Right hindlimb (tissue), 1 donor: ENCODE results near the gene SLC5A4.

Experiments used
- DNase-seq: peaks from one replicate; pipeline ENCODE4 v3.0.0-alpha.2; 2018

SLC5A4 gene

DNA sequence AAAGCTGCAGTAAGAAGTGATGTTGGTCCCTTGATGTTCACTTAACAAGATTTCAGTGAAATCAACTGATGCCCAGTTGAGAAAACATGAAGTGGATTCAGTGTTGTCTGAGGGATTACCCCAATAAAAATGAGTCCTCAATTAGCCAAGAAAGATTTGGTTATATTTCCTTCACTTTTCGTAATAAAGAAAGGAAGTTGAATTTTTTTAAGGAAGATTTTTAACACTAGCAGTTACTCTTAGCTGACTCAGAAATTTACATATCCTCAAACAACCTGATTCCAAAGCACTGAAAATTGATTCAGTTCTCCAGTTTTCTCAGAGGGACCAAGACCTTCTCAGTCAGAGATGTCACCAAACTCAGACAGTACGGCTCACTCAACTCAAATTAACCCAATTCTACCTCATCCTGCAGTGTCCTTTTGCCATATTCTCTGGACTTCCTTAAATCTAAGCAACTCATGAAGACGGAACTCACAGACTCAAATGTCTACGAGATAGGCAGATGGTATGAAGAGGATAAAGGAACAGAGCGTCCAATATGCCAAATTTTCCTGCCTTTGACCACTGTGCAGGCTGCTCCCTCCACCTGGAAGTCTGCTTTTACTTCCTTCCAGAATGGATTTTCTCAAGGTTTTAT, 22.8 kb downstream of the SLC5A4 start:
- no peak for DNase-seq

DNA sequence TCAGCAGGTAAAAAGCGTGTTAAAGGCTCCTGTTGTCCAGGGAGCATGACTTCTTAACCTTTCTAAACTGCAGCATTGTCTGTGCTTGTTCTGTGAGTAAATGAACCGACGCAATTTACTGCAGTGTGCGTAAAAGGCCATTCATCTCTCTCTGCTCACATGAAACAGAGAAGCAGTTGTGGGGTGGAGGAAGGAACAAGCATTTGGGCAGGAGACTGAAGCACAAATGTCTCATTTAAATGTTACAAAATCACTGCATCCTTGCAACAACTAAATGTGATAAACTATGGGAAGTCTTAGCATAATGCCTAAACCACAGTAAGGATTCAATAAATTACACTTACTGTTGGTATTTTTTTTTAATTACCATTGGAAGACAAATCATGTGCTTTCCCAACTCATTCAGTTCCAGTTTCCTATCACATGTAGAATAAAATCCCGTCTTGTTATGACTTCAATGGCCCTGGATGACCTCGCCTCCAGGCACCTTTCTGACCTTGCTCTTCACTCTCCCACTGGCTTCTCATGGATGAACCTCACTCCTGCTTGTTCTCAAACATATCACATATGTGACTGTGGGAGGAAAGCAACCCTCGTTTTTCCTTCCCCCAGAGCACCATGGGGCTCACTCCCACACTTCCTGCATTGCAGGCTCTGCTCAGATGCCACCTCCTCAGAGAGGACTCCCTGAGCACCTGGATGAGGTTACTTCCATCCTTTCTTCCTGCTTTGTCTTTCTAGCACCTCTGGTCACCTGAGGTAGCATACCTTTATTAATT, 28.6 kb downstream of the SLC5A4 start:
- DNase-seq = no peak

DNA sequence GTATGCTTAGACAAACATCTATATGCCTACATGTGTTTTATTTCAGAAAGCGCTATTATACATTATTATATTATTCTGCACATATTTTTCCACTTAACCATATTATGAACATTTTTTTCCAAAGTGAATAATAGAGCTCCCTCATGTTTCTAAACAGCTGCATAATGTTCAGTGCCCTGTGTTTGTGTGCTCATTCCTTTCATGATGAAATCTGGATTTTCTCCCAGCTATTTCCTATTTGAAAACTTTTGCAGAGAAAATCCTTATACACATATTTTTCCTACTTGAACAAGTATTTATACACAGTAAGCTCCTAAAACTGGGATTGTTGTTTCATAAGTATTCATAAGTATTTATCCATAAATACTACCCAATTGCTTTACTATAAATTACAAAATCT, 32.2 kb downstream of the SLC5A4 start:
- no peak for DNase-seq

DNA sequence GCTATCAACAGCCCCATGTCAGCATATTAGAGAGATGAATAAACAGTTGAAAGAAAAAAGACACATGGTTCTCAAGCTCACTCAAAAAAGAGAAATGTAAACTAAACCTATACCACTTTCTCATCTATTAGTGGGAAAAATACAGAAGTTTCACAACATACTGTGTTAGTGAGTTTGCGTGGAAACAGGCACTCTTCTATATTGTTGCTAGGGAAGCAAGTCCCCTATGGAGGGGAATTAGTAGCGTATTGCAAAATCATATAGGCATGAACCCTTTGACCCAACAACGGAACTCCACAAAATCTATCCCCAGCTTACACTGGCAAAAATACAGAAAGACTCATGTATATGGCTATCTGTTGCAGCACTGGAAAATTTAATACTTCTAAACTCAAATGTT, 36.1 kb downstream of the SLC5A4 start:
- DNase-seq = no peak

DNA sequence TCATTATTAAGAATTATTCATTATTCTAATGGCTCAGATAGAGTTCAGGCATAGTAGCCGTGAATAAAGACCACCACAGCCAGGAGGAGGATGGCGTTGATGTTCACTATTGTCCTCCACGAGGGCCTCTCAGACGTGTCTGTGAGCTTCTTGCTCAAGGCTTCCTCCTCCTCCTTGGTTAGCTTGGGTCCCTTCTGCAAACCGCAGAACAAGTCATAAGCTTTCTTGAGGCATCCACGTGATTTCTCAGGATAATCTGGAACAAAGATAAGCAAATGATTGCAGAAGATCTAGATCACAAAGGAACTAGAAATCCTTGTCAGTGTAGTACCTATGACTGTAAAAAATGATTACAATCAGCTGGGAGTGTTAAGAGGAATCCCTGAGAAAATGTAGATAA, 36.7 kb downstream of the SLC5A4 start:
- DNase-seq = no peak

DNA sequence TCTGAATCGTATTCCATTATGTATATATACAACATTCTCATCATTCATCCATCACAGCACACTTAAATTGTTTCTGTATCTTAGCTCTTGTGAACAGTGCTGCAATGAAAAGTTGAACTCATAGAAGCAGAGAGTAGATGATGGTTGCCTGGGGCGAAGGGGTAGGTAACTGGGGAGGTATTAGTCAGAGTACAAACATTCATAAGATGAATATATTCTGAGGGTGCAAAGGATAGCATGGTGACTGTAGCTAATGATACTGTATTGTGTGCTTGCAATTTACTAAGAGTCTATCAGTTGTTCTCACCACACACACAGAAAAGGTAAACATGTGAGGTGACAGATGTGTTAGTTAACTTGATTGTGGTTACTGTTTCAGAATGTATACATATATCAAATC, 37.7 kb downstream of the SLC5A4 start:
- DNase-seq = no peak

DNA sequence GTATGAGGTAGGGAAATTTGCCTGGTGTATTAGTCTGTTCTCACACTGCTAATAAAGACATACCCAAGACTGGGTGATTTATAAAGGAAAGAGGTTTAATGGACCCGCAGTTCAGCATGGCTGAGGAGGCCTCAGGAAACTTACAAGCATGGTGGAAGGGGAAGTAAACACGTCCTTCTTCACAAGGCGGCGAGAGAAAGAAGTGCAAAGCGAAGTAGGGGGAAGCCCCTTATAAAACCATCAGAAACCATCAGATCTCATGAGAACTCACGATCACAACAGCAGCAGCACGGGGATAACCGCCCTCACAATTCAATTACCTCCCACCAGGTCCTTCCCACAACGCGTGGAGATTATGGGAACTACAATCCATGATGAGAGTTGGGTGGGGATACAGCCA, 38.2 kb downstream of the SLC5A4 start:
- no peak for DNase-seq

DNA sequence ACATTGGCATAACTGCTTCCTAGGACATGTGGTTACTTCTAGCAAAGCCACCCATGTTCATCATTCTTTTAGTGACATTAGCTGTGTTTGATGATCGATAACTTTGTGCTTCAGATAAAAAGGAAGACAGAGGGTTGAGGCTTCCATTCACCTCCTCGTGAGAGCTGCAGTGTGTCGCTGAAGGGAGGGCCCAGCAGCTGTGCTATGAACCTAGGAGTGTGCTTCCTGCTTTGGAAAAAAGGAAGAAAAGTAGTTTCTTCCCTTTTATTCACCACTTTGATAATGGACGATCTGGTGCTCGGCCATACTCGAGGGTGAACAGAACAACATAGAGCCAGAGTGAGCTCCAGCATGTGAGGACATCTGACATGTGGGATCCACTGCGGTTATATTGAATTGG, 44.1 kb downstream of the SLC5A4 start:
- no peak for DNase-seq

DNA sequence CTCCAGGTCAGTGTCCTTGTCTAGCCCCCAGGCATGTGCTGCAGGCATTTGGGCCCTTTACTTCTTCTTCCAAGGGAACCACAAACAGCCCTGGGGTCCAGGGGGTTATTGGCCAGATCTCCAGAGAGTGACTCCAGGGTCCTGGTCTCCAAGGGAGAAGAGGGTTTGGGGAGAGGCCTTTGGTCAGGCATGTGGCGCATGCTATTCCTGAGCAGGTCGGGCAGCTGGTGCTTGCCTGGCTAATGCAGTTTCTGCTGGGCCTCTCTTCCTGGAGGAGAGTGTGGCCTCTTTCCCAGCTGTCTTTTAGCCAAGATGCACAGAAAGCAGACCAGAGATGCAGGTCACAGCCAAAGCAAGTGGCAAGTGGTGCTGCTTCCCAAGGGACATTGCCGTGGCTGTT, 46.5 kb downstream of the SLC5A4 start:
- DNase-seq = no peak

DNA sequence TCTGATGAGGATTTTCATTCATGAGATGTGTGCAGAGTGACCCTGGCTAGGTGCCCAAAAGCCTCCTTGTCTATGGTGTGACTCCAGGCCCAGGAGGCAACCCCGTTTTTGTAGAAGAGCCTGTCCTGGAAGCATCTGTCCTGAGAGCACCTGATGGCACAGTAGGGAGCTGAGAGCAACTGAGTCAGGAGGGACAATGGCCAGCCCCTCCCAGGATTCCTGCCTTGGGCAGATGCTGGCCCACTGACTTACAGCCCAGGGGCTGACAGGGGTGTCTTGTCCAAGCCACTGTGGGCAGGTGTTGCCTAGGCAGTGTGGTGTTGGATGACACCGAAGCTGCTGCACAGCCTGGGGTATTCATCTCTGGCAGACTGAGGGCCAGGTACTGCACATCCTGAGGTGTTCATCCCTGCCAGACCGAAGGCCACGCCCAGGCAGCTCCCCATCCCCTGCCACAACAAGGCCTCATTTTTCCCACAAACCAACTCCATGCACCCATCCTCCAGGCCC, 47.1 kb downstream of the SLC5A4 start:
- DNase-seq = no peak

DNA sequence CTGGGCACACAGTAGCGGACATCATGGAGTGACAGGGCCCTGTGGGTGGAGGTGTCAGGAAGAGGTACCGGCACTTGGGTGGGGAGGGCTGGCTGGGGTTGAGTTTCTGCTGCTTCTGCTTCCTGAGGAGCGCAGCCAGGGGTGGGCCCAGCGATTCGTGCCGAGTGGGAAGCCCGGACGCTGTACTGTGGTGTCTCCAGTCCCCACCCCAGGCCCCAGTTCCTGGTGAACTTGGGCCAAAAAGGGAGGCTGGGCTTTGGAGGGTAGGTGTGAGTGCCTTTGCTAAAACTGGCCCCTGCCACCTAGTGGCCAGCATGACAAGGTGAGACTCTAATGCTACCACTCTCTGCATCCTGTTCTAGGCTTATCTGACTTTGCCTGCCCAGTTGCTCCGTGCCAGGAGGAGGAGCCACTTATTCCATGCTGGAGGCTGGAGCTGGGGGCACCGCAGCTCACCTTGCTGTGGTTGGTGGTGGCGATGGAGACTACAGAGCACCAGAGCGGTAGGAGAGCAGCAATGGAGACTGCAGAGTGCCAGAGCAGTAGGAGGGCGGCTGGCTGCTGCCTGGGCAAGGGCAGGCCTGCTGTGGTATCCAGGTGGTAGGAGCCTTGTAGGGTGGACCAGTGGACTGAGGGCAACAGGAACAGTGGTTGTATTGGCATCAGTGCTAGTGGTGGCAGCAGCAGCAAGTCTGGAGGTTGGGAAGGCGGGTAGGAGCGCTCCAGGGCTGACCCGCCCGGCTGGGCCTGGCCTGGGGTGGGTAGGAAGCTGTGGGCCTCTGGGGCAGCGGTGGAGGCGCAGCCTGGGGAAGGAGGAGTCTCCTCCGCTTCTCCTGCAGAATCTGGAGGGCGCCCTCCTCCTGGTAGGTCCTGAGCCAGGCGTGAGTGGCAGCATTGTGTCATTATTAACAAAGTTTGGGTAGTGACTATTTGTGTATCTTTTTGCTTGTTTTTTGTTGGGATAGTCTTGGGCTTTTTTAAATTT, 48.1 kb downstream of the SLC5A4 start:
- DNase-seq = no peak

DNA sequence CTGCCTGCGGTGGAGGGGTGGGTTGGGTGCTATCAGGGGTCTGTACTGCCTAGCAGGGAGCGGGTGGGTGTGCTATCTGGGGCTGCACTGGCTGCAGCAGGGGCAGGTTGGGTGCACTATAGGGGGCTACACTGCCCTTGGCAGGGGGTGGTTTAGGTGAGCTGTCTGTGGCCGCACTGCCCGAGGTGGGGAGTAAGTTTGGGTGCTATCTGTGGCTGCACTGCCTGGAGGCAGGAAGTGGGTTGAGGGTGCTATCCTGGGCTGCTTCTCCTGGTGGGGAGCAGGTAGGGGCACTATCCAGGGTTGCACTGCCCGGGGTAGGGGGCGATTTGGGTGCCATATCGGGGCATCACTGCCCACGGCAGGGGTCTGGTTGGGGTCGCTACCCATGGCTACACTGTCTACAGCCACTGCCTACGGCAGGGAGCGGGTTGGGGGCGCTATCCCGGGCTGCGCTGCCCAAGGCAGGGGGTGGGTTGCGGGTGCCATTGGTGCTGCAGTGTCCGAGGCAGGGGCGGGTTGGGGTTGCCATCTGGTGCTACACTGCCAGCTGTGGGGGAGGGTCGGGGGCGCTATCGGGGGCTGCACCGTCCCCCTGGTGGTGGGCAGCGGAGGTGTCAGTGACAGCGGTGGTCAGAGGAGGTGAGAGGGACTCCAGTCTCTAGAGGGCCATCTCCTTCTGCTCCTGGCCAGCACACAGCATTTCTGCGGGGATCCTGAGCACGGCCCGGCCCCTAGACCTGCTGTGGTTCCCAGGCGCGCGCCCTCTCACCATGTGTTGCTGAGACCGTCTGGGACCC, 49.0 kb downstream of the SLC5A4 start:
- DNase-seq = no peak

DNA sequence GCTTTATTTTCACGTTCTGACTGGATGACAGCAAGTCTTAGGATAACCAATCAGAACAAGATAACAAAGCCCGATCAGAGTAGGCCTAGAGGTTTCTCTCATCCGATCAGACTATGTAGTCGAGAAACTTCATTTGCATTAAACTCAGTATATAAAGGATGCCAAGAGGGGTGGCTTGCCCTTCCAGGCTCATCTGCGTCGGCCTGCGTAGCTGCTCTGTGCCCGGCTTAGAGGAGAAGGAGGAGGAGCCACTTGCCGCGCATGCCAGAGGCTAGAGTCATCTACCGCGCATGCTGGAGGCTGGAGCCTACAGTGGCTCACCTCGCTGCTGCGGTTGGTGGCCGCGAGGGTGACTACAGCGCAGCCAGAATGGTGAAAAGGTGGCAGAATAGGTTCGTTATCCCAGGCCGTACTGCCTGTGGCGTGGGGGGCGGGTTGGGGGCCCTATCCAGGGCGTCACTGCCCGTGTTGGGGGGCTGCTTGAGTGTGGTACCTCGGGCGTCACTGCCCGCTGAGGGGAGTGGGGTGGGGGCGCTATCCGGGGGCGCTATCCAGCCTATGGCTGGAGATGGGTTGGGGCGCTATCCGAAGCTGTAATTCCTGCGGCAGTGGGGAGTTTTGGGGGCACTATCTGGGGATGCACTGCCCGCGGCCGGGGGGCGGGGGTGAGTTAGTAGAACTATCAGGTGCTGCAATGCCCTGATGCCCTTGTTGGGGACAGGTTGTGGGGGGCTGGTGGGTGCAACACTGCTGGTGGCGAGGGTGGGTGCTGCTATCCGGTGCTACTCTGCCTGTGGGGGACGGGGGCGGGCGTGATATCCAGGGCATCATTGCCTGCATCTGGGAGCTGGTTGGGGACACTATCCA, 50.1 kb downstream of the SLC5A4 start, which contains the start of gene RFPL2:
TSS of gene RFPL2 (minus strand) at position 218 of the 867 bp plus-strand sequence. CDS start 2,622 bp downstream, outside the sequence.
- no peak for DNase-seq

DNA sequence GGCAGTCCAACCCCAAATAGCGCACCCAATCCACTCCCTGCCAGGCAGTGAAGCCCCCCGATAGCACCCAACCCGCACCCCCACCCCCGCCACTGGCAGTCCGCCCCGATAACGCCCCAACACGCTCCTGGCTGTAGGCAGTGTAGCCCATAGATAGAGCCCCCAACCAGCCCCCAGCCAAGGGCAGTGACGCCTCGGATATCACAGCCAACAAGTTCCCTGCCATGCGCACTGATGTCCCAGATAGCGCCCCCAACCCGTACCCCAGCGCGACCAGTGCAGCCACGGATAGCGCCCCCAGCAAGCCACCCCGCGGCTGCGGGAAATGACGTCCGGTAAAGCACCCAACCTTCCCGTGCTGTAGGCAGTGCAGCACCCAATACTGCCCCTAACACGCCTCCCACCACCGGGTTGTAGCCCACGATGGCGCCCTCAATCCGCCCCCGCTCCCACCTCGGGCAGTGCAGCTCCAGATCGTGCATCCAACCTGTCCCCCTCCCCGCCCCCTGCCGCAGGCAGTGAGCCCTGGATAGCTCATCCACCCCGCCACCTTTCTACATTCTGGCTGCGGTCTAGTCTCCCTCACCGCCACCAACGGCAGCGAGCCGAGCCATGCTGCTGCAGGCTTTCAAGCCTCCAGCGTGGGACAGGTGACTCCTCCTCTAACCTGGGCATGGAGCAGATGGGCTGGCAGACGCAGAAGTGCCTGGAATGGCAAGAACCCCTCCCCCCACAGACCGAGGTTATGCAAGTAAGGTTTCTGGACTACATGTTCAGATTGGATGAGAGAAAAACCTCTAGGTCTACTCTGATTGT, 50.9 kb downstream of the SLC5A4 start:
- DNase-seq = no peak

DNA sequence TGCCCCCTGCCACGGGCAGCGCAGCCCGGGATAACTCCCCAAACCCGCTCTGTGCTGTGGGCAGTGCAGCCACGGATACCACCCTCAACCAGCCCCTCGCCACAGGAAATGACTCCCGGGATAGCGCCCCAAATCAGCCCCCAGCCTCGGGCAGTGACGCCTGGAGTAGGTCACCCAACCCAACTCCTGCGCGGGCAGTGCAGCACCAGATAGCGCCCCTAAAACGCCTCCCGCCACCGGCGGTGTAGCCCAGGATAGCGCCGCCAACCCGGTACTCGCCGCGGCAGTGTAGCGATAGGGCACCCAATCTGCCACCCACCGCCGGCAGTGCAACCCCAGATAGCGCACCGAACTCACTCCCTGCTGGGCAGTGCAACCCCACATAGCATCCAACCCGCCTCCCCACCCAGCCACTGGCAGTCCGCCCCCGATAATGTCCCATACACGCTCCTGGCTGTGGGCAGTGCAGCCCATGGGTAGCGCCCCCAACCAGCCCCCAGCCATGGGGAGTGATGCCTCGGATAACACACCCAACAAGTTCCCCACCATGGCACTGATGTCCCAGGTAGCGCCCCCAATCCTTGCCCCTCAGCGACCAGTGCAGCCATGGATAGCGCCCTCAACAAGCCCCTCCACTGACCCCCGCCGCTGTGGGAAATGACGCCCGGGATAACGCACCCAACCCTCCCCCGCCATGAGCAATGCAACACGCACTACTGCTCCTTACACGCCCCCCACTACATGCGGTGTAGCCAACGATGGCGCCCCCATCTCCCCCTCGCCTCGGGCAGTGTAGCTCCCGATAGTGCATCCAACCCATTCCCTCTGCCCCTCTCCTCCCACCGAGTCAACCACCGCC, 51.7 kb downstream of the SLC5A4 start:
- no peak for DNase-seq

DNA sequence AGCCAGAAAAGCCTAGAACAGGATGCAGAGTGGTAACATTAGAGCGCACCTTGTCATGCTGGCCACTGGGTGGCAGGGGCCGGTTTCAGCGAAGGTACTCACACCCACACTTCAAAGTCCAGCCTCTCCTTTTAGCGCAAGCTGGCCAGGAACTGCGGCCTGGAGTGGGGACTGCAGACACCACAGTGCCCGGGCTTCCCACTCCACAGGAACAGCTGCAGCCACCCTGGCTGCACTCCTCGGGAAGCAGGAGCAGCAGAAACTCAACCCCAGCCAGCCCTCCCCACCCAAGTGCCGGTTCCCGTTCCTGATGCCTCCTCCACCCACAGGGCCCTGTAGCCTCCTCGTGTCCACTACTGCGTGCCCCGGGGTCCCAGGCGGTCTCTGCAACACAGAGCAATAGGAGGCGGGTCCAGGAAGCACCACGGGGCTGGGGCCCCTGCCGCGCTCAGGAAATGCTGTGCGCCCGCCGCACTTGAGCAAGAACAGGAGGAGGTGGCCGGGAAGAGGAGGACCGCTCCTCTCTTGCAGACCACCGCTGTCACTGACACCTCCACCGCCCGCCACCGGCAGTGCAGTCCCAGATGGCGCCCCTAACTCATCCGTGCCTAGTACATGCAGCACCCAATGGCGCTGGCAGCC, 52.5 kb downstream of the SLC5A4 start:
- DNase-seq = peak; percentile 61

DNA sequence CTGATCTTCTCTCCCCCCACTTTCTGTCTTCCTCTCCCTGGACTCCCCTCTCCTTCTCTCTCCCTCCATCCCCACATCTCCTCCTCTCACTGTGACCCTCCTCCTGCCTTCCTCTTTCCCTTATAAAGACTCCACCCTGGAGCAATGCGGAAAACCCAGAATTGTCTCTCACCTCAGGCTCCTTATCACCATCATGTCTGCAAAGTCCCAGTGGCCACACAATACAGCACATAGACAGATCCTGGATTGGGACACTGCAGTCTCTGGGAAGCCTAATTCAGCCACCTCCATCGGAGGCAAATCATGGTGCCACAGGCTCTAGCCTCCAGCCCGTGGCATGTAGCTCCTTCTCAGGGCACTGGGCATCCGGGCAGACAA, 53.0 kb downstream of the SLC5A4 start:
- no peak for DNase-seq

DNA sequence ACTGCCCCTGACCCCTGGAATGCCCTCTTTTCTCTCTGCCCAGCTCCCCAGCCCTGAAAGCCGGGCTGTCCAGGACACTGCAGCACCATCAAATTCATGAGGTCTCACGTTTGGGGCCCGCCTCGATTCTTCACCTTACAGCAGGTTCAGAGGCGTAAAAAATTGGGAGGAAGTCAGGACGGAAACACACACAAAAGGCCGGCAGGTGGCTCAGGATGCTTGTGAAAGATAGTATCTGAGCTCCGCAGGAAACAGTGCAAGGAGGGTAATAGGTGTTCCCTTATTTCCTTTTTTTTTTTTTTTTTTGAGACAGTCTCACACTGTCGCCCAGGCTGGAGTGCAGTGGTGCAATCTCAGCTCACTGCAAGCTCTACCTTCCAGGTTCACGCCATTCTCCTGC, 54.4 kb downstream of the SLC5A4 start:
- DNase-seq = no peak

DNA sequence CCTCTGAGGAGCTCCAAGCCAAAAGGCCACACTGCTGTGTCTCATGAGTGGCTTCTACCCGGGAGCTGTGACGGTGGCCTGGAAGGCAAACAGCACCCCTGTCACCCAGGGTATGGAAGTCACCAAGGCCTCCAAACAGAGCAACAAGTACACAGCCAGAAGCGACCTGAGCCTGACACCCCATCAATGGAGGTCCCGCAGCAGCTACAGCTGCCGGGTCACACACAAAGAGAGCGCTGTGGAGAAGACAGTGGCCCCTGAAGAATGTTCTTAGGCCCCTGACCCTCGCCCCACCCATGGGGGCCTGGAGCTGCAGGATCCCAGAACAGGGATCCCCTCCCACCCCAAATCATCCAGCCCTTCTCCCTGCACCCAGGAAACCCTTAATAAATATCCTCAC, 55.2 kb downstream of the SLC5A4 start:
- no peak for DNase-seq
